ENCODE data around the gene NETO1.

The NETO1 gene

DNA sequence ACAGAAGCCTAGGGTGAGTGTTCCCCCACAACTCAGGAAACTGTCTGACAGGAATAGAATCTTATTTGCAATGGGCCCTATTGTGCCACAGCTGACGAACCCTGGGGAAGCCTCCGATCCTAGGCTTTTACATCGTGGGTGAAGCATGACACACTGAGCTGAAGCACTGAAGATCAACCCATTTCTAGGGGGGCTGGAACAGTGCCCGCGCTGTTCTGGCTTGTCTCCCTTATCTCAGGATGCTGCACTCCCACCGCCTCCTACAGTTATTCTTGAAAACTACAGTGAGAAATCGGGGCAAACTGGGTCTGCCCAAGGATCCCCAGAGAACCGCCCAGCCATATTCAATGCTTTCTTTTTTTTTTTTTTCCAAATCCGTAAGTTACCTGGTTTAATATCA lies 41.1 kb downstream of the NETO1 start:
- Histone ChIP-seq H3K4me3 (ENCODE audit: low read depth, low read length) (no peak overlapping the region), H3K27ac (no peak overlapping the region), H3K27me3 (ENCODE audit: insufficient read depth, low read depth, severe bottlenecking) (no peaks in the 10 kb centered on the region), H3K36me3 (no peaks in the 10 kb centered on the region), H3K9me3 (ENCODE audit: severe bottlenecking) (no peaks in the 10 kb centered on the region)
- no peak for DNase-seq
- TF ChIP-seq, protein P1, sequence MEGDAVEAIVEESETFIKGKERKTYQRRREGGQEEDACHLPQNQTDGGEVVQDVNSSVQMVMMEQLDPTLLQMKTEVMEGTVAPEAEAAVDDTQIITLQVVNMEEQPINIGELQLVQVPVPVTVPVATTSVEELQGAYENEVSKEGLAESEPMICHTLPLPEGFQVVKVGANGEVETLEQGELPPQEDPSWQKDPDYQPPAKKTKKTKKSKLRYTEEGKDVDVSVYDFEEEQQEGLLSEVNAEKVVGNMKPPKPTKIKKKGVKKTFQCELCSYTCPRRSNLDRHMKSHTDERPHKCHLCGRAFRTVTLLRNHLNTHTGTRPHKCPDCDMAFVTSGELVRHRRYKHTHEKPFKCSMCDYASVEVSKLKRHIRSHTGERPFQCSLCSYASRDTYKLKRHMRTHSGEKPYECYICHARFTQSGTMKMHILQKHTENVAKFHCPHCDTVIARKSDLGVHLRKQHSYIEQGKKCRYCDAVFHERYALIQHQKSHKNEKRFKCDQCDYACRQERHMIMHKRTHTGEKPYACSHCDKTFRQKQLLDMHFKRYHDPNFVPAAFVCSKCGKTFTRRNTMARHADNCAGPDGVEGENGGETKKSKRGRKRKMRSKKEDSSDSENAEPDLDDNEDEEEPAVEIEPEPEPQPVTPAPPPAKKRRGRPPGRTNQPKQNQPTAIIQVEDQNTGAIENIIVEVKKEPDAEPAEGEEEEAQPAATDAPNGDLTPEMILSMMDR (IDR thresholded peaks at IDR 0.05; ENCODE audit: low read depth, low read length): no peak

DNA sequence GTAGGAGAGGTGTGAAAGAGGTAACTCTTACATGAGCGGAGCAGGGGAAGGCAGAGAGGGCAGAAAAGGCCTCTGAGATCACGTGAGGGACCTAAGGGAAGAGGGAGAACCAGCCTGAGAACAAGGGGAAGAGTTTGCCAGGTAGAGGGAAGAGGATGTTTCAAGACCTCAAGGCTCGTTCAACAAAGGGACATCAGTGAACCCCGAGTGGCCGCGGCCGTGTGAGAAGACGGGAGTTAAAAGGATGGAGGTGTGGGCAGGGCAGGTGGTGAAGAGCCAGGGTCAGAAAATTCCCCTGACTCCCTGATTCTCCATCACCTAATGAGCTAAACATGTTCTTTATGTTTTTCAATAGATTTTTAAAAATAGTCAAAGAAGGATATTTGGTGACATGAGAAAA lies 44.4 kb downstream of the NETO1 start:
- TF ChIP-seq, protein P1 (IDR thresholded peaks at IDR 0.05; ENCODE audit: low read depth, low read length): no peak
- DNase-seq: no peak
- H3K9me3 ChIP-seq (ENCODE audit: severe bottlenecking): no peaks in the 10 kb centered on the region
- no peaks in the 10 kb centered on the region for H3K27me3 ChIP-seq (ENCODE audit: insufficient read depth, low read depth, severe bottlenecking)
- H3K36me3 ChIP-seq: no peaks in the 10 kb centered on the region
- H3K4me3 ChIP-seq (ENCODE audit: low read depth, low read length): no peak overlapping the region
- H3K27ac ChIP-seq: no peak overlapping the region

- H3K36me3 ChIP-seq: no peaks in the 10 kb centered on the region
- no peak overlapping the region for H3K27ac ChIP-seq
- H3K4me3 ChIP-seq (ENCODE audit: low read depth, low read length): no peak overlapping the region
- DNase-seq: no peak
- no peaks in the 10 kb centered on the region for H3K27me3 ChIP-seq (ENCODE audit: insufficient read depth, low read depth, severe bottlenecking)
- TF ChIP-seq, protein P1 (IDR thresholded peaks at IDR 0.05; ENCODE audit: low read depth, low read length): no peak
- H3K9me3 ChIP-seq (ENCODE audit: severe bottlenecking): no peaks in the 10 kb centered on the region
Measured at GRCh38 chr18:72822202-72822601, 45.6 kb downstream of the NETO1 start.

DNA sequence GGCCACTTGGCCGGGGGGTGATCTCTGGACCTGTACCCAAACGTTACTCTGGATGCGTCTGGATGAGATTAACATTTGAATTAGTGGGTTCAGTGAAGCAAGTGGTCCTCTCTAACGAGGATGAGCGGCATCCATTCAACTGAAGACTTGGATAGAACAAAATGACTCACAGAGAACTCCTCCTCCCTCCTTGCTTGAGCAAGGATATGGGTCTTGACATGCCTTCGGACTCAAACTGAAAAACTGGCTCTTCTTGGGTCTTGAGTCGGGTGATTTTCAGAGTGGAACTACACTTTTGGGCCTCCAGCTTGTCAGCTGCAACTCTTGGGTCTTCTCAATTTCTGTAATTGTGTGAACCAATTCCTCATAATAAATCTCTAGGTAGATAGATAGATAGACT lies 47.2 kb downstream of the NETO1 start:
- DNase-seq: no peak
- Histone ChIP-seq H3K27me3 (ENCODE audit: insufficient read depth, low read depth, severe bottlenecking) (no peaks in the 10 kb centered on the region), H3K36me3 (no peaks in the 10 kb centered on the region), H3K9me3 (ENCODE audit: severe bottlenecking) (no peaks in the 10 kb centered on the region), H3K27ac (no peak overlapping the region), H3K4me3 (ENCODE audit: low read depth, low read length) (no peak overlapping the region)
- TF ChIP-seq, protein P1 (IDR thresholded peaks at IDR 0.05; ENCODE audit: low read depth, low read length): no peak

- TF ChIP-seq, protein P1 (IDR thresholded peaks at IDR 0.05; ENCODE audit: low read depth, low read length): no peak
- no peak for DNase-seq
- no peak overlapping the region for H3K4me3 ChIP-seq (ENCODE audit: low read depth, low read length)
Measured at GRCh38 chr18:72819050-72819449, 48.7 kb downstream of the NETO1 start.

DNA sequence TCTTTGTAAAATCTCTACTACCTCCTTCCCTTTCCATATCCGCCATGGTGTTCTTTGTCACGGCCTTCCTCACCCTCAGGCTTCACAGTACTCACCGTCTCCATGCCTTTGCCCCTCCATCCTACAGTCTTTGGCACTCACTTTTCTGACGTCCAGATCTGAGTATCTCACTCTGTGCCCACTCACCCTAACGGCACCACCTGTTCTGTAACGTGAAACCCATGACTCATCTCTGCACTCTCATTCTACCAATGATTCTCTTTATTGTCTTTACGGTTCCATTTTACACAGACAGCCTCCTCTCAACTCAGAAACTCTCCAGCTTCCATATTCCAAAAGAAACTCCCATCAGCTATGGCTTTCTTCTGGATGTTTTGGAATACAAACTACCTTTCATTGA lies 56.7 kb downstream of the NETO1 start:
- Histone ChIP-seq H3K27me3 (ENCODE audit: insufficient read depth, low read depth, severe bottlenecking) (no peaks in the 10 kb centered on the region), H3K27ac (no peak overlapping the region), H3K4me3 (ENCODE audit: low read depth, low read length) (no peak overlapping the region), H3K9me3 (ENCODE audit: severe bottlenecking) (no peaks in the 10 kb centered on the region), H3K36me3 (no peaks in the 10 kb centered on the region)
- TF ChIP-seq, protein P1 (IDR thresholded peaks at IDR 0.05; ENCODE audit: low read depth, low read length): no peak
- DNase-seq: no peak

More at GRCh38 chr18:72819050-72819449, 48.7 kb downstream of the NETO1 start:
- no peaks in the 10 kb centered on the region for H3K36me3 ChIP-seq
- H3K27ac ChIP-seq: no peak overlapping the region
- no peaks in the 10 kb centered on the region for H3K9me3 ChIP-seq (ENCODE audit: severe bottlenecking)
- no peaks in the 10 kb centered on the region for H3K27me3 ChIP-seq (ENCODE audit: insufficient read depth, low read depth, severe bottlenecking)
